H1 (cell line): Measurements from ENCODE around the gene TEX101. TPM values are rescaled to one million over a fixed set of nuclear protein-coding genes. Genes with fewer than 3 reads are reported as not detected.

Source experiments
- CTCF ChIA-PET: fragments of 300-600 bp; sonication (Branson Sonifier 250); formaldehyde crosslinking; loops from one replicate; lab custom pipeline; 2021; ENCODE audit not compliant: partially characterized antibody; lab: Charles Lee
- POLR2A ChIA-PET: fragments of 300-600 bp; sonication (Branson Sonifier 250); formaldehyde crosslinking; loops from one replicate; lab custom pipeline; 2021; ENCODE audit warnings: inconsistent platforms; ENCODE audit not compliant: partially characterized antibody; lab: Charles Lee
- DNase-seq, 2 experiments: peaks; one replicate each; pipeline versions ENCODE4 v3.0.0 to v3.0.0-alpha.2; 2010 to 2022; ENCODE audit warnings: low spot score in 2 of 2, low read depth in 1 of 2, mixed read lengths in 1 of 2
- FAIRE-seq: peaks from 2 replicates; lab custom pipeline; 2011; peaks lifted over from hg19 to GRCh38; lab: Jason Lieb, UNC
- H2AFZ ChIP-seq: 2 replicates; pipeline ENCODE4 v1.8.1; 2012; ENCODE audit warnings: low read length, inconsistent platforms
- H2AK5ac ChIP-seq: 2 replicates; pipeline ENCODE4 v1.6.1; 2013; ENCODE audit warnings: low read depth, low read length
- H2BK120ac ChIP-seq: replicated peaks from 2 replicates; pipeline ENCODE3; 2013; ENCODE audit warnings: low read depth, low read length, inconsistent platforms
- H2BK12ac ChIP-seq: 2 replicates; pipeline ENCODE4 v1.6.1; 2013; ENCODE audit warnings: low read depth, low read length
- H2BK15ac ChIP-seq: 2 replicates; pipeline ENCODE4 v1.6.1; 2013; ENCODE audit warnings: low read length
- H2BK20ac ChIP-seq: 2 replicates; pipeline ENCODE4 v1.6.1; 2013; ENCODE audit warnings: low read length
- H2BK5ac ChIP-seq: 2 replicates; pipeline ENCODE4 v1.6.1; 2013; ENCODE audit warnings: low read depth, low read length
- H3K14ac ChIP-seq: 2 replicates; pipeline ENCODE4 v1.6.1; 2013; ENCODE audit warnings: inconsistent platforms; ENCODE audit not compliant: insufficient read length
- H3K18ac ChIP-seq: 2 replicates; pipeline ENCODE4 v1.6.1; 2013; ENCODE audit warnings: low read length; ENCODE audit errors: extremely low read depth
- H3K23ac ChIP-seq: 2 replicates; pipeline ENCODE4 v1.6.1; 2013; ENCODE audit warnings: inconsistent platforms; ENCODE audit not compliant: insufficient read length
- H3K23me2 ChIP-seq: 2 replicates; pipeline ENCODE4 v1.6.1; 2013; ENCODE audit warnings: low read depth, low read length
- H3K27ac ChIP-seq: 2 replicates; pipeline ENCODE4 v1.6.1; 2011; ENCODE audit warnings: low read depth, low read length, inconsistent platforms
- H3K27me3 ChIP-seq, 4 experiments: replicated peaks in 1 of 4; 1 replicate in 1 of 4; 2 replicates in 3 of 4; pipeline versions ENCODE4 v1.6.1 to v1.8.1; 2011 to 2013; ENCODE audit warnings: low read length in 3 of 4, mild to moderate bottlenecking in 3 of 4, inconsistent platforms in 2 of 4, mixed read lengths in 2 of 4, moderate library complexity in 1 of 4; ENCODE audit not compliant: control insufficient read depth in 3 of 4, insufficient read depth in 3 of 4; ENCODE audit errors: extremely low read depth in 1 of 4
- H3K36me3 ChIP-seq, 4 experiments: 2 replicates each; pipeline versions ENCODE4 v1.6.1 to v1.8.1; 2011 to 2013; ENCODE audit warnings: mild to moderate bottlenecking in 4 of 4, low read length in 3 of 4, moderate library complexity in 2 of 4, control low read depth in 1 of 4, inconsistent platforms in 1 of 4; ENCODE audit not compliant: insufficient read depth in 4 of 4, control insufficient read depth in 2 of 4
- H3K4ac ChIP-seq: replicated peaks from 2 replicates; pipeline ENCODE3; 2013; ENCODE audit warnings: low read length, low read depth, mixed read lengths, inconsistent platforms; ENCODE audit not compliant: insufficient read length
- H3K4me1 ChIP-seq, 4 experiments: replicated peaks in 1 of 4; 1 replicate in 1 of 4; 2 replicates in 3 of 4; pipeline versions ENCODE4 v1.6.1 to v1.8.1; 2011 to 2013; ENCODE audit warnings: low read length in 3 of 4, inconsistent platforms in 2 of 4, mixed read lengths in 1 of 4; ENCODE audit not compliant: insufficient read depth in 4 of 4, control insufficient read depth in 3 of 4
- H3K4me2 ChIP-seq, 2 experiments: 2 replicates each; pipeline versions ENCODE4 v1.6.1 to v1.8.1; 2011 to 2013; ENCODE audit warnings: low read depth in 2 of 2, low read length in 2 of 2, control low read depth in 1 of 2, inconsistent platforms in 1 of 2, mild to moderate bottlenecking in 1 of 2; ENCODE audit not compliant: insufficient read depth in 1 of 2
- H3K4me3 ChIP-seq, 4 experiments: fragments of 200-600, 300-600 bp in 1 of 4; sonication (generic), shearing (Covaris generic), sonication (Bioruptor Twin) in 1 of 4; 2 replicates each; pipeline versions ENCODE4 v1.5.1 to v1.8.1; 2011 to 2016; ENCODE audit warnings: low read length in 4 of 4, low read depth in 3 of 4, control low read depth in 2 of 4, inconsistent platforms in 2 of 4, mild to moderate bottlenecking in 2 of 4, mixed read lengths in 1 of 4, moderate library complexity in 1 of 4; ENCODE audit not compliant: insufficient read depth in 2 of 4; ENCODE audit errors: extremely low read depth in 1 of 4
- H3K56ac ChIP-seq: replicated peaks from 2 replicates; pipeline ENCODE3; 2013; ENCODE audit warnings: low read depth, mild to moderate bottlenecking, mixed read lengths, low read length, inconsistent platforms; ENCODE audit not compliant: insufficient read length
- H3K79me1 ChIP-seq: 2 replicates; pipeline ENCODE4 v1.6.1; 2013; ENCODE audit warnings: low read depth, low read length, control low read depth
- H3K79me2 ChIP-seq, 2 experiments: 2 replicates each; pipeline versions ENCODE4 v1.6.1 to v1.8.1; 2012 to 2013; ENCODE audit warnings: low read length in 2 of 2, mild to moderate bottlenecking in 2 of 2, inconsistent platforms in 1 of 2; ENCODE audit not compliant: insufficient read depth in 2 of 2, control insufficient read depth in 1 of 2
- H3K9ac ChIP-seq, 4 experiments: replicated peaks in 1 of 4; 1 replicate in 1 of 4; 2 replicates in 3 of 4; pipeline versions ENCODE4 v1.6.1 to v1.8.1; 2011 to 2013; ENCODE audit warnings: low read depth in 3 of 4, low read length in 3 of 4, control low read depth in 2 of 4, mild to moderate bottlenecking in 2 of 4, moderate library complexity in 2 of 4, inconsistent platforms in 1 of 4; ENCODE audit errors: extremely low read depth in 1 of 4
- H3K9me3 ChIP-seq, 2 experiments: 2 replicates each; pipeline versions ENCODE4 v1.6.1 to v1.8.1; 2012 to 2013; ENCODE audit warnings: mild to moderate bottlenecking in 2 of 2, moderate library complexity in 2 of 2, control low read depth in 1 of 2, inconsistent platforms in 1 of 2, low read depth in 1 of 2, low read length in 1 of 2, mixed read lengths in 1 of 2; ENCODE audit not compliant: insufficient read depth in 2 of 2
- H4K20me1 ChIP-seq, 2 experiments: replicated peaks in 1 of 2; 2 replicates each; pipeline versions ENCODE3 to v1.8.1; 2011 to 2013; ENCODE audit warnings: inconsistent platforms in 2 of 2, low read length in 2 of 2, mild to moderate bottlenecking in 1 of 2; ENCODE audit not compliant: insufficient read depth in 2 of 2, control insufficient read depth in 1 of 2
- H4K5ac ChIP-seq: 2 replicates; pipeline ENCODE4 v1.6.1; 2013; ENCODE audit warnings: low read length, low read depth, mixed read lengths, inconsistent platforms; ENCODE audit not compliant: insufficient read length
- H4K8ac ChIP-seq: 2 replicates; pipeline ENCODE4 v1.8.0; 2013; ENCODE audit warnings: mild to moderate bottlenecking, moderate library complexity, low read length, inconsistent platforms; ENCODE audit not compliant: insufficient read depth; ENCODE audit errors: extremely low read depth
- H4K91ac ChIP-seq: replicated peaks from 2 replicates; pipeline ENCODE3; 2013; ENCODE audit warnings: low read length, mixed read lengths, inconsistent platforms; ENCODE audit not compliant: insufficient read length
- BACH1 ChIP-seq: IDR thresholded peaks from 2 replicates; pipeline ENCODE4 v1.6.1; 2012; ENCODE audit warnings: low read length, improper control_type of control experiment
- BCL11A ChIP-seq, 2 experiments: IDR thresholded peaks; one replicate each; pipeline ENCODE4 v1.6.1; 2011; ENCODE audit warnings: low read depth in 2 of 2, low read length in 2 of 2, mild to moderate bottlenecking in 2 of 2
- CREB1 ChIP-seq: IDR thresholded peaks from 2 replicates; pipeline ENCODE4 v1.6.1; 2012; ENCODE audit warnings: inconsistent platforms
- CTBP2 ChIP-seq: IDR thresholded peaks from 2 replicates; pipeline ENCODE4 v1.7.0; 2011; ENCODE audit warnings: borderline replicate concordance, mild to moderate bottlenecking, moderate library complexity, mixed read lengths, low read length; ENCODE audit not compliant: insufficient read depth, insufficient read length
- EZH2 ChIP-seq: fragments of 200-600 bp; sonication (generic); IDR thresholded peaks from 2 replicates; pipeline ENCODE4 v1.7.1; 2012; ENCODE audit warnings: low read depth, mild to moderate bottlenecking, moderate library complexity, low read length, inconsistent platforms; ENCODE audit not compliant: severe bottlenecking
- JUND ChIP-seq: IDR thresholded peaks from 2 replicates; pipeline ENCODE4 v1.6.1; 2011; ENCODE audit warnings: mild to moderate bottlenecking, improper control_type of control experiment, low read length
- KDM1A ChIP-seq: fragments of 200-600, 300-600 bp; sonication (generic); IDR thresholded peaks from 2 replicates; pipeline ENCODE4 v1.7.1; 2016; ENCODE audit warnings: mild to moderate bottlenecking, low read length, borderline replicate concordance
- KDM4A ChIP-seq: IDR thresholded peaks from one replicate; pipeline ENCODE4 v1.7.1; 2012; ENCODE audit warnings: low read depth, mild to moderate bottlenecking, moderate library complexity, low read length, inconsistent platforms; ENCODE audit not compliant: severe bottlenecking
- RNF2 ChIP-seq: fragments of 200-900, 300-1000 bp; sonication (generic); IDR thresholded peaks from 2 replicates; pipeline ENCODE4 v1.7.1; 2016; ENCODE audit warnings: borderline replicate concordance, low read depth, mild to moderate bottlenecking, antibody characterized with exemption, low read length; ENCODE audit not compliant: poor library complexity, severe bottlenecking; ENCODE audit errors: missing control alignments
- SIX5 ChIP-seq: IDR thresholded peaks from 2 replicates; pipeline ENCODE4 v1.6.1; 2011; ENCODE audit warnings: mild to moderate bottlenecking, low read depth, low read length
- SUZ12 ChIP-seq: fragments of 200-600 bp; sonication (generic); IDR thresholded peaks from 2 replicates; pipeline ENCODE4 v1.6.1; 2012; ENCODE audit warnings: mild to moderate bottlenecking, inconsistent platforms, low read length, moderate library complexity, mixed read lengths
- WGBS, 2 experiments: shearing (Covaris generic) in 1 of 2; methylation state at CpG; one replicate each; pipeline versions ENCODE4 v1.1.6 to v1.1.7; 2013 to 2015; ENCODE audit warnings: low lambda C conversion rate in 2 of 2, mixed read lengths in 2 of 2, inconsistent platforms in 1 of 2, low coverage in 1 of 2, missing lambda C conversion rate in 1 of 2; ENCODE audit not compliant: insufficient replicate concordance in 2 of 2, insufficient coverage in 1 of 2, insufficient read length in 1 of 2; ENCODE audit errors: extremely low coverage in 1 of 2, missing lambda C conversion rate in 1 of 2; 5-methylcytosine and 5-hydroxymethylcytosine counted together
- polyA plus RNA-seq, 7 experiments: library from polyadenylated mRNA; depleted of rRNA in 3 of 7; stranded (reverse) in 5 of 7; unstranded in 2 of 7; fragments of >200 nt in 5 of 7; fragments of 200-250 nt in 2 of 7; gene quantifications; 1 replicate in 5 of 7; 2 replicates in 1 of 7; 4 replicates in 1 of 7; pipeline versions ENCODE4 v1.2.1 to v1.2.3, GENCODE V29; 2011 to 2013; ENCODE audit warnings: missing spikeins in 2 of 7, mixed read lengths in 2 of 7
- total RNA-seq: library from RNA; stranded (reverse); fragmentation: NEBNext Ultra II Directional; extraction: Animal tissue kit (Norgen Biotek cat#: 25700); gene quantifications from 2 replicates; pipeline ENCODE4 v1.2.1, GENCODE V29; 2021
- TF ChIP-seq, protein P1 (sequence below): IDR thresholded peaks from 2 replicates; pipeline ENCODE4 v1.6.1; 2012; ENCODE audit warnings: inconsistent platforms

The TEX101 gene
- total and polyA plus RNA-seq, 2 of the 8 experiments (the other 6 are each of a cell fraction or from before 2014, with no cell fraction given), result 0.12 TPM; not detected in 1

DNA sequence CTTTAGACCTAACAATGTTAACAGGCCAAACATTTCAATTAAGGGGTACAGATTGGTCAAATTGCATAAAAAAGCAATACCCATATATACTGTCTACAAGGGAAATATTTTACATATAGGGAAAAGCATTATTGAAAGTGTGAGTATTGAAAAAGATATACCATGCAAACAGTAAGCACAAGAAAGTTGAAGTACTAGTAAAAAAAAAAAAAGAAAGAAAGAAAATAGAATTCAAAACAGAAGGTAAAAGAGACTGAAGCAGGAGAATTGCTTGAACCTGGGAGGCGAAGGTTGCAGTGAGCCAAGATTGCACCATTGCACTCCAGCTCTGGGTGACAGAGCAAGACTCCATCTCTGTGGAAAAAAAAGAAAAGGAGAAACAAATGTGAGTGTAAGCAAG lies 5.3 kb upstream of the TEX101 start:
- H4K20me1 ChIP-seq, result no peaks in the 10 kb centered on the region
- DNase-seq, result no peak
- H3K4ac ChIP-seq, result no peak overlapping the region
- H3K27ac ChIP-seq, result no peak overlapping the region
- H3K27me3 ChIP-seq, result 0 out of 7 replicates have a peak, but pooled peaks cover 0 to 4% (median 0%) of the 10 kb centered on the region in 4 experiments
- FAIRE-seq, result no peak
- ChIA-PET POLR2A (interaction anchor here (0.8 kb wide), 1 partner anchor 9 kb away, joined by 3 read pairs; no protein-coding TSS in a partner anchor), CTCF (interaction anchor here (1.0 kb wide), 1 partner anchor 23 kb away, joined by 4 read pairs; no protein-coding TSS in a partner anchor)
- H3K56ac ChIP-seq, result no peak overlapping the region
- H2BK120ac ChIP-seq, result no peak overlapping the region
- no peak overlapping the region for H3K23ac ChIP-seq
- no peak overlapping the region for H4K8ac ChIP-seq
- no peaks in the 10 kb centered on the region for H3K23me2 ChIP-seq
- no peak overlapping the region for H3K9ac ChIP-seq
- no peak overlapping the region for H4K5ac ChIP-seq
- no peak overlapping the region for H3K4me3 ChIP-seq
- 58% methylated on average over 1 of the region's 1 CpG; no CpG with 5 or more reads in 1 of the 2 experiments for WGBS, 2 experiments
- H3K14ac ChIP-seq, result no peak overlapping the region
- peaks cover 3 to 5% of the 10 kb centered on the region in 2 experiments; a peak in 2 of 4 replicates for H3K9me3 ChIP-seq
- no peak overlapping the region for H4K91ac ChIP-seq
- H3K18ac ChIP-seq, result no peak overlapping the region
- no peak overlapping the region for H2BK12ac ChIP-seq
- H3K79me1 ChIP-seq, result no peaks in the 10 kb centered on the region
- H2BK20ac ChIP-seq, result no peak overlapping the region
- H3K79me2 ChIP-seq, result no peaks in the 10 kb centered on the region
- TF ChIP-seq CTBP2 (no peak), SUZ12 (no peak), RNF2 (no peak), KDM4A (no peak), EZH2 (no peak), BCL11A (IDR thresholded peaks at IDR 0.05; ENCODE audit: low read depth in 2 of 2, low read length in 2 of 2) (no peak), JUND (no peak), BACH1 (no peak), CREB1 (no peak), KDM1A (no peak), SIX5 (no peak)
- TF ChIP-seq, protein P1, sequence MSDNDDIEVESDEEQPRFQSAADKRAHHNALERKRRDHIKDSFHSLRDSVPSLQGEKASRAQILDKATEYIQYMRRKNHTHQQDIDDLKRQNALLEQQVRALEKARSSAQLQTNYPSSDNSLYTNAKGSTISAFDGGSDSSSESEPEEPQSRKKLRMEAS, result no peak
- no peak overlapping the region for H2AFZ ChIP-seq
- no peak overlapping the region for H3K4me2 ChIP-seq
- no peak overlapping the region for H2BK15ac ChIP-seq
- H3K36me3 ChIP-seq, result no peaks in the 10 kb centered on the region
- H2AK5ac ChIP-seq, result no peak overlapping the region
- peaks cover 0 to 6% (median 3%) of the 10 kb centered on the region in 4 experiments; a peak in 5 of 7 replicates for H3K4me1 ChIP-seq
- H2BK5ac ChIP-seq, result no peak overlapping the region
